HG02852 (cell line): ENCODE results near the gene ITGB6.
A peak's percentile ranks its signal among the peaks of the same experiment; 100 is the strongest.

Experiments
- ATAC-seq: cut with Tn5 transposase; IDR thresholded peaks from one replicate; pipeline ENCODE4 v1.9.1; 2021; ENCODE audit warnings: mild to moderate bottlenecking, moderate library complexity; ENCODE audit not compliant: unreplicated experiment

Gene ITGB6

GRCh38 chr2:160199683-160200389, at the start of gene ITGB6:
Gene ITGB6, minus strand, starts transcription at chr2:160200272. Its CDS starts 209 bp downstream, at chr2:160200063.
- no peak for ATAC-seq

DNA sequence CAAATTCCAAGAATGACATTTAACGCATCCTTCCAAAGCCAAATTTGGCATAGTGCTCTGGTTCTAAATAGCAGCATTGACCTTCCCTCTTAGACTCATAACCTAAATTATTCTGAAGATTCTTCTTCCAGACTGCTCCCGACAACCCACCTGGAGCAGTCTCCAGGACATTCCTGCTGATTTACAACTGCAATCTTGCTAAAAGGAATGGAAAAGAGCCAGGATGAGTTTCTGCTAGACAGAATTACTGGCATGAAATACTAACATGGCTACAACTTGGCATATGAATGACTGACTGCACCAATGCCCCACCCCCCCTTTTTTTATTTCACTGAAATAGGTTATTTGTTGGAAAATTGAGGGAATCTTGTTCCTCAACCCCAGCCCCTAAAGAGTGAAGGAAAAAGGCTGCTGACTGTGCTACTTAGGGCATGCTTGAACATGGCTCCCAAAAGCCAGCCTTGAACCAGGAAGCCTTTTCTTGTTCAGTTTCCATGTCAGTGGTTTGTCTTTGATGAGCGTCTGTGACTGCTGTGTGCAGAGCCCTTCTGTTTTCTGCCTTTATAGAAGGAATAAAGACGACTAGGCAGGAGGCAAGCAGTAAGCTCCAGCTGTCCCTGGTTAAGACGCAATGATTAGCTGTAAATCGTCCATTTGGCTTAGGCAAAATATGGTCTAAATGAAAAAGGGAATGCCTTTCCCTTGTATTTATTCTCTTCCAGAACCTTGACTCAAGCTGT, 47.4 kb upstream of the ITGB6 start:
- ATAC-seq, result no peak

- no peak for ATAC-seq
Measured at GRCh38 chr2:160246356-160246755, 46.3 kb upstream of the ITGB6 start.

- ATAC-seq, result no peak
Measured at GRCh38 chr2:160245614-160246155, 45.6 kb upstream of the ITGB6 start.

GRCh38 chr2:160242893-160243564, 43.0 kb upstream of the ITGB6 start:
- no peak for ATAC-seq

GRCh38 chr2:160241251-160242137, 41.4 kb upstream of the ITGB6 start:
- no peak for ATAC-seq

DNA sequence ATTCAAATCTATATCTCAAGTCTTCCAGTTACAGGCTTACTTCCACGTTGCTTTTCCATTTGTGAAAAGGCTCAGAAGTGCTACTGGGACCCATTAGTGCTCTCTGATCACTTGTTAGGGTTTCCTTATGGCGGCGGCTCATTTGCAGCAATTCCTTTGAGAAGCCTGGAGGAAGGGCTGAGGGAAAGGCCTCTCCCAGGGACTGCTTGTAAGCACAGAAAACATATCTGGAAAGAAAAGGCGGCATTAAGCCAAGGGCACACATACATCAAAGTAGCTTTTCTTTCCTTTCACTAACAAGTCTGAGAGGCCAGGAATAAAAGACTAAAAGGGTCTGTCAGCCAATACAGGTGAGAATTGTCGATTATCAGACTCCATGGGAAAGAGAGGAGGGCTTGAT, 39.4 kb upstream of the ITGB6 start:
- no peak for ATAC-seq

- no peak for ATAC-seq
Measured at GRCh38 chr2:160238392-160238791, 38.3 kb upstream of the ITGB6 start.

DNA sequence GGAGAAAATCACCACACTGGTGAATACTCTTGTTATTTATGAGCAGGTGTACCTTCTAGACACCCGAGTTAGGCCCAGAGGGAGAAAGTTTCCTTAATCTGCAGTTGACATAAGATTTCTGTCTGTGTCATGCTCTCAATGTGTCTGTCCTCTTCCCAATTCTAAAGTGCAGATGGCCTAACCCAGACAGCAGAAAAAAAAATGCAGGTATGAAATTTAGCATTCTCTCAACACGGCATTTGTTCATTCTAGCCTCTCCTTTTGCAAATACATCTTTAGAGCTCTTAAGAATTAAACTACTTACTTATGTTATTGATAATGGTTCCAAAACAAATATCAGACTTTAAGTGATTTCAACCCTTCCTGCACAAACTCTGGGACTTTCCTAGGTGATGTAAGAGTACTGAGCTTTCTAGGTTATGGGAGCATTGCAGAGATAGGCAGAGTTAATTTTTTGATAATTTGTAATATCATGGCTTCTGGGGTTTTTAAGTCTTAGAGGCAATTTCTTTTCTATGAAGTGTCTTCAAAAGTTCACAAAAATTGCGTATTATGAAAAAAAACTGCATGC, 32.9 kb upstream of the ITGB6 start:
- no peak for ATAC-seq

DNA sequence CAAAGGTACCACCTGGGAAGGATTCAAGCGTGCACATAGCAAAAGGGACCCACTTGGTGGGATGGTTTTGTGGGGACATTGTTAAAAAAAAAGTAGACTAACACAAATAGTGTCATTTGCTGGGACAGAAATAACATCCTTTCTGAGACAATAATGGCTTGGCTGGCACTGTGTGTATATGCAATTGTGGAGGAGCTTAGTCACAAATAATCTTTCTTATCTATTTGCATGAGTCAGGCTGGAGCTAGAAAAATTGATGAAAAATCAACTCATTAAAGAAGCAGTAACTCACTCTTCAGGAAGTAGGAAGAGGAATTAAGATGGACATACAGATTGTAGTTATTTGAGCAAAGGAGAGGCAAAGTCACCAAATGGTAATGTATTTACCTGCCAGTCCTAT, 29.5 kb upstream of the ITGB6 start:
- ATAC-seq, result no peak

DNA sequence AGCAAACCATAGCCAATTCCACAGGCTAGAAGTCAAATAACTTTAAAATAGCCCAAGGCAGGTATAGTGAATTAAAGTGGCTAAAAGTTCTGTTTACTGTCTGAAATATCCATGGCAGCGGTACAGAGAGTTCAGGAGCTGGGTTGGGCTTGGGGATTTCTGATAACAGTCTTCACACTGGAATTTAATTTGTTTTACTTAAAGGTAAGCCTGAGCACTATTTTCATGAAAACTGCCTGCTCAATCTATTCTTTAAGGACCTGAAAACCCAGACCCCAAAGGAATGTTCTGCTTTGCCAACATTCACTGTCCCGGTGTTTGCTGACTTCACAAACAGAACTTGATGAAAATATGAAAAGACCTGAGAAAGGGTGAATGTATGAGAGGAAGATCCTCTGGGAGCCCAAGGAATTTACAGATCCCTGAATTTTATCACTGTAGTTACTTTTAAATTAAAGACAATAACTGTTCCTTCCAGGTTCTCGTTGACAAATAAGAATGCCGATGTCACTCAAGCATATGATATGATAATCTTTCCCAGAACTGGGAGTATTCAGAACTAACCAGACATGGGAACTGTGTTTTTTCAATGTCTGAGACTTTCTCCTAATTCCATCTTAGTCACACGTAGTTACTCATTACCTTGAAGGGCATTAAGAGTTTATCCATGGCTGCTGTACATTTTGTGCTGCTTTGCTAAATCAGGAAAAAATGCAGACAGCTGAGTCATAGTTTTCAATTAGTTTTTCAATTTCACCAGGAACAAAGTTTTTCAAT, 28.3 kb upstream of the ITGB6 start:
- no peak for ATAC-seq

DNA sequence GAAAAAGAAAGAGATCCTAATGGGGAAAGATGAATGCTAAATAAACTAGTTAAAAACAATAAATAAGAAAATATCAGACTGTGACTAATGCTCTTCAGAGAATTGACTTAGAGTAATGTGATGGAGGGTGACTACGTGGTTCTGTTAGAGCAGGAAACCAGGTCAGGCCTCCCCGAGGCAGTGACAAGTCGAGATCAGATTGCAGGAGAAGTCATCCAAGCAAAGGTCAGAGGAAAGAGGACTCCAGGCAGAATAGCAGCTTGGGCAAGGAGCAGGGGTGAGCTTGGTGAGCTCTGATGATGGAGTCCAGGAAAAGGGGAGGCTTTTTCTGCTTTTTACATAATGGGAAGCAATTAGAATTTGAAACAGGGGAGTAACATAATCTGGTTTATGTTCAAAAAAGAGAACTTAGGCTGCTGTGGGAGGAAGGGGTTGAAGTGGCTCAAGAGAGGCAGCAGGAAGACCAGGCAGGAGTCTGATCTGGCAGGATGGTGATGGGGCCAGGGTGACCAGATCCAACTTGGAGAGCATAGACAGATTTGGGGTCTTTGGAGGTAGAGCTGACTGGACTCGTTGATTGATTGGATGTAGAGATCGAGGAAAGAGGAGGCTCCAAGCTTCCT, 27.3 kb upstream of the ITGB6 start:
- ATAC-seq, result no peak

DNA sequence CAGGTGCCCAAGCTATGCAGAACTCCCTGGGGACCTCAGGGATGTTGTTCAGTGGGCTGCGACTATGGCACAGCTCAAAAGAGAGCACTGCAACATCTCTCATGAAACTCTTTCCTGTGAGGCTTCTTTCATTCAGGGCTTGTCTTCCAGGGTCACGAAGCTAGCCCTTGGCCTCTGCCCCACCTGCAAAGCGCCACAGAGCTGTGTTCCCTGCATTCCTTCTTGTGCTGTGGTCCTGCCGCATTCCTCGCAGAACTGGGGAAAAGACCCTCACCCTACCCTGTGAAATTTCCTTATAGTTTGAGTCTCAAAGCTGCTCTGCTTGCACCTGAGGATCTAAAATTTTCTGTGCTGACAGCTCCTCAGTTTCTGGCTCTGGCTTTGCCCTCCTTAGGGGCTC, 26.3 kb upstream of the ITGB6 start:
- ATAC-seq, result no peak

DNA sequence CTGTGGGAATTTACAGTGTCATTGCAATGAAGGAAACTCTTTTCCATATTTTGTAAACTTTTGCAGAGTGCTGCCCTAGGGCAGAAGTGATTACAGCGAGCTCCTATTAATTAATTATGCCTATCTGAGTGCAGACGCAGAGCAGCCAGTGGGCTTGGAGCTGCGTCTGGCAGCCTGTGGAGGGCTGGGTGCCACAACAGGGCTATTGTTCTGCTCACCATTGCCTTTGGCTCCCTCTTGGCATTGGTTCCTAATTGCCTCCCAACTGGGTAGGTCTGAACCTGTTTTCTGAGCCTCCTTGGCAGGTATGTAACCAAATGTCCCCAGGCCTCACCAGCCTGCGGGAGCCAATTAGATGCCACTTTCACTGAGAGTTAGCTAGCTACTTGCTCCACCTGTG, 25.6 kb upstream of the ITGB6 start:
- no peak for ATAC-seq

DNA sequence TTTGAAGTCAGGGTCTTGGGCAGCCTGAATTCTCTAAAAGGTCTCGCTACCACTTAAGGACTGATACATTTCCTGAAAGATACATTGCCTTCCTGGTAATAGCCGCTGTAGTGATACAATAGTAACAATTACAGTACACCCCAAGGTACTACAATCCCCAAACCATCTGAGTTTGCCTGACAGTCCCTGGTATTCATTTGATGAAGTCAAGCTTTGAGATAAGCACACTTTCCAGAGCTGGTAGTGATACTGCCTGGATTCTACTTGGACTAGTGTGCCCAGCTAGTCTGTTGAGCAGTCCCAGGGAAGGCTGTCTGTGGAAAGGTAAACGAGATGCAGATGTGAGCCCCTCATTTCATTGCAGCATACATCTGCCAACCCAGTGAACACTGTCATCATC, 24.4 kb upstream of the ITGB6 start:
- peak; percentile 20 for ATAC-seq

DNA sequence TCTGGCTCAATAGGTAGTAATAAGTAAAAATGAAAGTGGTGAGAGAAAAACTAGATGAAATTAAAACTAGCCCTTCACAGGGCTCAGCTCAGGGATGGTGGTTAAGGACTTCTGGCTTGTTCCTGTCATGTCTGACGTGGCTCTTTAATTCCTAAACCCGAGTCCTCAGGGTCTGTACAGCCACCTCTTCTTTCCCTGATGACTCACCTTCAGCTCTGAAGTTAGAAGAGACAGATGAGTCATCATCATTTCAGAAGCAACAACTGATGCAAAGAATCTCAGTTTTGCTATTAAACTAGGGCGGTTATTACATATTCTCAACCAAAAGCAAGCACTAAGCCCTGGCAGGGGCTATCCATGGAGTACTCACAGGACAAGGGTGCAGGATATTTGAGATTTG, 24.0 kb upstream of the ITGB6 start:
- peak; percentile 94 for ATAC-seq

DNA sequence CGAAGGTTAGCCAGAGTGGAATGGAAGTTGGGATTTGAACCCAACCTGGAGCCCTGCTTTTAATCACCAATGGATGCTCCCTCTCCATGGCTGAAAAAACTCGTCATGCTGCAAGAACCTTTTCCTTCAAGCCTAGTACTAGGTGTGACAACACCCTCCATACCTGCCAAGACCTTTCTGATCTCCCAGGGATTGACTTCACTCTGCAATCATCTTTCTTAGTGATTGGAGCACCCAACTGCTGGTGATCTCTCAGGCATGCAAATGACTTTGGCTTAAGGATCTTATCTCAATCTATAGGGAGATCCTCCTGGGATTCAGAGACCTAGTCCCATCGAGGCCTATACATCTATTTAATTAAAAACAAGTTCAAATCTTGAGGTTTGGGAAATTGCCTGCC, 23.5 kb upstream of the ITGB6 start:
- no peak for ATAC-seq

GRCh38 chr2:160222546-160223283, 22.6 kb upstream of the ITGB6 start:
- no peak for ATAC-seq
